Large intestine (tissue), 3 donors: ENCODE measurements around the gene KCTD19. TPM values are rescaled to one million over a fixed set of nuclear protein-coding genes. Genes with fewer than 3 reads are reported as not detected.
A peak's percentile ranks its signal among the peaks of the same experiment; 100 is the strongest.

Source experiments
- DNase-seq, 2 donors: peaks; one replicate each; pipeline versions ENCODE4 v3.0.0 to v3.0.0-alpha.2; 2013
- H3K27ac ChIP-seq: one replicate; pipeline ENCODE4 v1.5.1; 2013; ENCODE audit warnings: low read length
- H3K27me3 ChIP-seq: 2 replicates; pipeline ENCODE4 v1.6.1; 2013; ENCODE audit warnings: low read length; ENCODE audit not compliant: control insufficient read depth, insufficient read depth
- H3K36me3 ChIP-seq: 2 replicates; pipeline ENCODE4 v1.6.1; 2013; ENCODE audit warnings: low read length; ENCODE audit not compliant: control insufficient read depth, insufficient read depth
- H3K4me1 ChIP-seq: one replicate; pipeline ENCODE4 v1.6.1; 2013; ENCODE audit warnings: low read length; ENCODE audit not compliant: control insufficient read depth, insufficient read depth
- H3K4me3 ChIP-seq: one replicate; pipeline ENCODE4 v1.5.1; 2013; ENCODE audit warnings: low read length
- H3K9me3 ChIP-seq: one replicate; pipeline ENCODE4 v1.6.1; 2013; ENCODE audit warnings: mild to moderate bottlenecking, low read depth, low read length, moderate library complexity; ENCODE audit not compliant: control insufficient read depth
- WGBS: methylation state at CpG from one replicate; pipeline ENCODE4 v1.1.5; 2013; ENCODE audit warnings: low lambda C conversion rate; ENCODE audit not compliant: insufficient coverage; 5-methylcytosine and 5-hydroxymethylcytosine counted together
- polyA plus RNA-seq: library from polyadenylated mRNA; unstranded; fragments of 120-200 nt; gene quantifications from one replicate; pipeline ENCODE4 v1.2.1, GENCODE V29; 2013

KCTD19 gene
- polyA plus RNA-seq, 1 donor, result 0.40 TPM

DNA sequence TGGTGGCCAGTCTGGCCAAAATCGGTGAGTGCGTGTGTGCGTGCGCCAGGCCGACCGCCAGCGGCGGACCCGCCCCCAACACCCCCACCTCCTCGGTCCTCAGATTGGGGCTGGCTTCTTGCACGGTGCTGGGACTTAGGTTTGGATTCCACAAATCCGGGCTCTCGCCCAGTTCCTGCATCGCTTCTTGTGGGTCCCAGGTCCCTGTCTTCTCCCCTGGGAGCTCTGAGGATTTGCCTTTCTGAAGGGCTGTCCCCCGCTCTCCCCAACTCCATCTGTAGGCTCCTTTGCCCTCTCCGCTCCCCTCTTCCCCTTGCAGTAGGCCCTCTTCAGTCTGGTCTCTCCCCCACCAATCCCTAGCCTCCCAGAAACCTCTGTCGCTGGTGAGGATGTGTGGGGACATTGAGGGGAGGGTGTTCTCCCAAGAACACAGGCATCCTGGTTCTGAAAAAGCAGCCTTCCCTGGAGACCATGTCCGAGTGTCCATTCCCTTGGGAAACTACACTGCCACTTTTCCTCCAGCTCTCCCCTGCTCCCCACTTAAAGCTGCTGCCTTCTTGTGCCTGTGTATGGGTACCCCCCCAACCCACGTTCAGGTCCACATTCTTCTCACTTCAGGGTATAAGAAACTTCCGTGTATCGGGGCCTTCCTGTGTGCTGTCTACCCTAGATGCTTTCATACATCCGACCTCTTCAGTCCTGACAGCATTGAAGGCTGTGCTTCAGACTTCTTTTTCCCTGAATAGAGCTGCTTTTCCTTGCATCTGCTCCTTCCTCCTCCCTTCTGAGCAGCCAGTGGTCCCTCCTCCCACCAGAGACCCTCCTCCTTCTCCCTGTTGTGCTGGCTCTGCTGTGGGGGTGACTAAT lies 77.1 kb downstream of the KCTD19 start:
- no peak for DNase-seq
- Histone ChIP-seq H3K36me3 (no peaks in the 10 kb centered on the region), H3K4me1 (peaks cover 23% of the 10 kb centered on the region), H3K4me3 (peak overlapping the region; percentile 31), H3K27ac (no peak overlapping the region), H3K9me3 (no peaks in the 10 kb centered on the region), H3K27me3 (peaks cover 35% of the 10 kb centered on the region)
- 0% methylated on average over 1 of the region's 22 CpGs for WGBS

DNA sequence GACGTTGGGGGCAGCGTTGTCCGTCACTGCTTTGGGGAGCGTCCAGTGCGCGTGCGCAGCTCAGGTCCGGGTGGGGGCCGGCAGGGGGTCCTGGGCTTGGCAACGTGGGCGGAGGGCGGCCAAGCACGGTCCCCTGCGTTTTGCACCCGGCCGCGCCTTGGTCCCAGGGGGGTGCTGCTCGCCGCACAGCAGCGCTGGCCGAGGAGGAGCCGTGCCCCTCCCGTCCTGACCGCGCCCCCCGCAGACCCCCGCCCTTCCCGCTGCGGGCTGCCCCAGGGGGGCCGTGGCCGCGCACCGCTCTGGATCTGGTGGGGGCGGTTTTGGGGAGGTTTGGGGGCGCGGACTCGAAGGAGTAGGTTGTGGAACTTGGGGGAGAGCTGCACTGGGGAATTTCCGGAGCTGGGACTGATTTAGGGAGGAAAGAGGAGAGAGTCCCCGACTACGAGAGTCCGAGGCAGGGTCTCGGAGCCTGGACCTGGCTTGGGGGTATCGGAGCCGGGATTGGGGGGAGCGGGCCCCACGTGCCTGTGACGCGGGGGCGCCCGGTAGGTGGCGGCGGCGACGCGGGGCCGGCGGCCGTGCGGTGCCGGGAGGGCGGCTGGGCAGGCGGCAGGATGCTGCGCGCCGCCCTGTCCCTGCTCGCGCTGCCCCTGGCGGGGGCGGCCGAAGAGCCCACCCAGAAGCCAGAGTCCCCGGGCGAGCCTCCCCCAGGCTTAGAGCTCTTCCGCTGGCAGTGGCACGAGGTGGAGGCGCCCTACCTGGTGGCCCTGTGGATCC lies 78.0 kb downstream of the KCTD19 start, which contains the start of gene SLC9A5:
SLC9A5 (plus strand) TSS at position 579 of the 777 bp plus-strand sequence; CDS start at position 615, 36 bp downstream.
- WGBS, result no CpG with 5 or more reads among the region's 75 CpGs
- peaks cover 35% of the 10 kb centered on the region for H3K27me3 ChIP-seq

DNA sequence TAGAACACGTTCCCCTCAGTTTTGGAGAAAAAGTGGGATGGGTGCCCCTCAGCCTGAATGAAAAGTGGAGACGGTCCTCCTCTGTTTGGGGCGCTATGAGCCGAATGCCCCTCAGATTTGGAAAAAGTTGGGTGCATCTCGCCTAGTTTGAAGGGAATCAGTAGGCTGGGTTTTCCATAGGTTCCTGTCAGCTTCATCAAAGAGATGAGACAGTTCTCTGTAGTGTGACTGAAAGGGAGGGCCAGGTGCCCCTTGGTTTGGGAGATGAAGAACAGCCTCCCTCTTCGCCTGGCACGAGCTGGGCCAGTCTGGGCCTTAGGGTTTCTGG lies 78.5 kb downstream of the KCTD19 start:
- no CpG with 5 or more reads among the region's 7 CpGs for whole genome bisulfite sequencing
- H3K27ac ChIP-seq, result no peak overlapping the region
- H3K27me3 ChIP-seq, result peaks cover 35% of the 10 kb centered on the region
- no peaks in the 10 kb centered on the region for H3K9me3 ChIP-seq
- peak overlapping the region; percentile 81 for H3K4me3 ChIP-seq
- no peaks in the 10 kb centered on the region for H3K36me3 ChIP-seq
- H3K4me1 ChIP-seq, result peaks cover 23% of the 10 kb centered on the region
- DNase-seq, result no peak

More for the DNA sequence above, 78.0 kb downstream of the KCTD19 start, which contains the start of gene SLC9A5:
- Histone ChIP-seq H3K36me3 (no peaks in the 10 kb centered on the region), H3K4me3 (peak within 1 kb of the TSS; percentile 81), H3K27ac (no peak within 1 kb of the TSS), H3K4me1 (peaks cover 23% of the 10 kb centered on the region), H3K9me3 (no peaks in the 10 kb centered on the region)
- DNase-seq, result peak in 1 of 2 donors; percentile 47

DNA sequence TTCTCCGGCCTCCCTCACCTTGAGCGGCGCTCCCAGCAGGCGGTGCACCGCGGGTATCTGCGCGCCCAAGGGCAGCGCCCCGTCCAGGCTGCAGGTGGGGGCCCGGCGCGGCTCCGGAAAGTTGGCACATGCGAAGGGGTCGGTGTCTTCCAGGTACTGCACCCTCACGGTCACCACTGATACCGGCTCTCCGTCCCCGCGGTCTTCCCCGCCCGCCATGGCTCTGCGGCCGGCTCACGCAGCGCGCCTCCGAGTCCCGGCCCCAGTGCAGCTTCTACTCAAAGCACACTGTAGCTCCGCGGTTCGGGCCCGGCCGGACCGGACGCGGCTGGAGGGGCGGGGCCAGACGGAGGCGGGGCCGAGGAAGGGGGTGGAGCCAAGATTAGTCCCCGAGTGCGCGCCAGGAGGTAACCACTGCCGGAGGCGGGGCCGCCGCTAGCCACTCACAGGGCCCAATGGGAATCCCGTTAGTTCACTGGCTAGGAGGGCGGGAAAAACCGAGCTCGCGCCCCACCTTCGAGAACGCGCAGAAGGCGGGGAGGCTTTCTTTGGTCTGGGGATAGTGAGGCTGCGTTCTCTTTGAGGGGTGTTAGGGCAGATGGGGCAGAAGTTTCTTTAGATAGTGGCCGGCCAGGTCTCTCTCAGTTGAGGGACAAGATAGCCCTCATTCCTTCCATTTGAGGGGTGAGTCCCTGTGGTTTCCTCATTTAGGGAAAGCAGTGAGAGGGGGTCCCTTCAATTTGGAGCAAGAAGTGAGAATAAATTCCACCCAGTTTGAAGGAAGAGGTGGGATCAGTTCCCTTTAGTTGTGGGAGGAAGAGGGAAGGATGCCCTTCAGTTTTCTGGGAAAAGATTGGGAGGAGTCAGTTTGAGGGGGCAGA lies 79.1 kb downstream of the KCTD19 start, which contains the start of gene FHOD1:
FHOD1 (minus strand) TSS at position 290 of the 881 bp plus-strand sequence; CDS start at position 219, 71 bp downstream.
- Histone ChIP-seq H3K27ac (peak within 1 kb of the TSS; percentile 79), H3K27me3 (peaks cover 35% of the 10 kb centered on the region), H3K4me1 (peaks cover 23% of the 10 kb centered on the region), H3K4me3 (peak within 1 kb of the TSS; percentile 81), H3K9me3 (no peaks in the 10 kb centered on the region), H3K36me3 (no peaks in the 10 kb centered on the region)
- peak; percentile 90 to 93 for DNase-seq
- WGBS, result no CpG with 5 or more reads among the region's 60 CpGs

DNA sequence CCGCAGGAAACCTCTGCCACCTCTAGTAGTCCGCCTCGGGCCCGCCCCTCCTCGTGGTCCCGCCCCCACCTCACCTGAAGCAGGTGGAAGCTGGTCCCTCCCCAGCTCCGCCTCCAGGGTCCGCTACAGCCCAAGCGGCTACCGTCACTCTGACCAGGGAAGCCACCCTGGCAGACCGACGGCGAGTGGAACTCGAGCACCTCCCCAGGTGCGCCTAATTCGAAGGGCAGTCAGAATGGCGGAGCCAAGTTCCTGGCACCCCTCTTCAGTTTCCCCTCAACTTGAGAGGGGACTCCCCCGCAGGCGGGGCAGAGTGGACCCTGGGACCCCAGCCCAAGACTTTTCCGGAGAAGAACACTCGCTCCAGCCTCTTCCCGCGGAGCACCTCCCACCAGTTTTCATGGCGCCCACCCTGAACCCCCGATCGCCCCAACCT lies 79.8 kb downstream of the KCTD19 start:
- Histone ChIP-seq H3K4me3 (peak overlapping the region; percentile 81), H3K4me1 (peaks cover 29% of the 10 kb centered on the region), H3K36me3 (no peaks in the 10 kb centered on the region), H3K9me3 (no peaks in the 10 kb centered on the region), H3K27ac (peak overlapping the region; percentile 79), H3K27me3 (peaks cover 34% of the 10 kb centered on the region)
- no CpG with 5 or more reads among the region's 26 CpGs for WGBS
- DNase-seq, result peak in 1 of 2 donors; percentile 61

DNA sequence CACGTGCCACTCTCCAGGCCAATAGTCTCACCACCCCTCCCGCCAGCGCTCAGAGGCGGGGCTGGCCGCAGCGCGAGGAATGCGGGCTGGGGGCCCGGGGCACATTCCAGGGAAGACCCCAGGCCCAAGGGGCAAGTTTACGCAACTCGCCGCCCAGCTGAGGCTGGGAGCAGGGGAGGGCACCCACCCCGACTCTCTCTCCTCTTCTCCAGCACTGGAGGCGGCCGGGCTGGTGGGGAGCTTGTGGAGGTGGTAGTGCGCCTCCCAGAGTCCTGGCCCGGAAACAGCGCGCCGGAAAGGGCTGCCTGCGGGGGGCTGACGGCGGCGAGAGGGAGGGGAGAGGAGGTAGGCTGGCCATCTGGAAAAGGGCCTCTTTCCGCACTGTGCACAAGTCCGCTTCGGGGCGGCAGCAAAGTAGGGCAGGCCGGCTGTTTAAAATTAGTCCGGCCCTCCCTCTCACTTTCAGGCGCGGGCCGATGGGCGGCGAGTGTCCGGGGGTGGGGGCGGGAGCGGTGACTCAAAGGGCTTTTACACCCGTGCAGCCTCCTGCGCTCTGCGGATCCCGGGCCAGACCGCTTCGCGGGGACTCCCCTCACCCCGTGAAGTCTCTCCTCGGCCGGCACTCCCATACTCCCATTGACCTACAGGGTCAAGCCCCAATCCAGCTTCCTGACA lies 80.3 kb downstream of the KCTD19 start:
- H3K4me1 ChIP-seq, result peaks cover 34% of the 10 kb centered on the region
- no CpG with 5 or more reads among the region's 48 CpGs for WGBS
- DNase-seq, result peak; percentile 51 to 79

DNA sequence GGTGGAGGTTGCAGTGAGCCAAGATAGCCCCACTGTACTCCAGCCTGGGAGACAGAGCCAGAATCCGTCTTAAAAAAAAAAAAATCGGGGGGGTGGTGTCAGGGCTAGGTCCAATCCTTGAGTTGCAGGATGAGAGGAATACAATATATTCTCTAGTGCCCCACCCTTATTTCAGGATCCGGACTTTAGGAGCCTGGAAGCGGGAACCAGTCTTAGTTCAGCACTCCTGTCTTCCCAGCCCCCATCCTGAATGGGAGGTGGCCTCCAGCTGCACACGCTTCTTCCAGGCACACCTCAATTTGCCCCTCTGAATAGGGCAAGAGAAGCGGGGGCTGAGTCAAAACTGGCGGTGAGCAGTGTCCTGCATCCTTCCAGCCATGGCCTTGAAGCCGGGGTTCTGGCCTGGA lies 80.9 kb downstream of the KCTD19 start:
- Histone ChIP-seq H3K4me3 (peak overlapping the region; percentile 81), H3K27ac (no peak overlapping the region), H3K9me3 (no peaks in the 10 kb centered on the region), H3K36me3 (no peaks in the 10 kb centered on the region), H3K4me1 (peaks cover 40% of the 10 kb centered on the region), H3K27me3 (peaks cover 28% of the 10 kb centered on the region)
- no CpG with 5 or more reads among the region's 8 CpGs for WGBS
- DNase-seq, result no peak

More for the DNA sequence above, 80.3 kb downstream of the KCTD19 start:
- Histone ChIP-seq H3K27me3 (peaks cover 32% of the 10 kb centered on the region), H3K36me3 (no peaks in the 10 kb centered on the region), H3K4me3 (peak overlapping the region; percentile 81), H3K9me3 (no peaks in the 10 kb centered on the region), H3K27ac (peak overlapping the region; percentile 79)

DNA sequence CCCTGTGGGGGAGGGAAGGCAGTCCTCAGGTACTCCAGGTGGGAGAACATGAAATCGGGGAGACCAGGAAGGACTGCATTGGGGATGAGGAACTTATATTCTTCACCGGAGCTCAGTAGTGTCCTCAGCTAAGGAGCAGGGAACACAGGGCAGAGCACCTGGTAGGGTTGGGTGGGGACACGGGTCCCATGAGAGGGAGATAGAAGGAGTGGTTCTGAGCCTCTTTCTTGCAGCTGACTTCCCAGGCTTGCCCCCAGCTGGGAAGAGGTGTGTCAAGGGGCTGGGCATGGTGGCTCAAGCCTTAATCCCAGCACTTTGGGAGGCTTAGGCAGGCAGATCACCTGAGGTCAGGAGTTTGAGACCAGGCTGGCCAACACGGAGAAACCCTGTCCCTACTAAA lies 81.4 kb downstream of the KCTD19 start:
- DNase-seq, result no peak
- peaks cover 43% of the 10 kb centered on the region for H3K4me1 ChIP-seq
- WGBS, result no CpG with 5 or more reads among the region's 4 CpGs
- no peak overlapping the region for H3K27ac ChIP-seq
- H3K27me3 ChIP-seq, result peaks cover 23% of the 10 kb centered on the region
- H3K36me3 ChIP-seq, result no peaks in the 10 kb centered on the region
- no peak overlapping the region for H3K4me3 ChIP-seq
- no peaks in the 10 kb centered on the region for H3K9me3 ChIP-seq

DNA sequence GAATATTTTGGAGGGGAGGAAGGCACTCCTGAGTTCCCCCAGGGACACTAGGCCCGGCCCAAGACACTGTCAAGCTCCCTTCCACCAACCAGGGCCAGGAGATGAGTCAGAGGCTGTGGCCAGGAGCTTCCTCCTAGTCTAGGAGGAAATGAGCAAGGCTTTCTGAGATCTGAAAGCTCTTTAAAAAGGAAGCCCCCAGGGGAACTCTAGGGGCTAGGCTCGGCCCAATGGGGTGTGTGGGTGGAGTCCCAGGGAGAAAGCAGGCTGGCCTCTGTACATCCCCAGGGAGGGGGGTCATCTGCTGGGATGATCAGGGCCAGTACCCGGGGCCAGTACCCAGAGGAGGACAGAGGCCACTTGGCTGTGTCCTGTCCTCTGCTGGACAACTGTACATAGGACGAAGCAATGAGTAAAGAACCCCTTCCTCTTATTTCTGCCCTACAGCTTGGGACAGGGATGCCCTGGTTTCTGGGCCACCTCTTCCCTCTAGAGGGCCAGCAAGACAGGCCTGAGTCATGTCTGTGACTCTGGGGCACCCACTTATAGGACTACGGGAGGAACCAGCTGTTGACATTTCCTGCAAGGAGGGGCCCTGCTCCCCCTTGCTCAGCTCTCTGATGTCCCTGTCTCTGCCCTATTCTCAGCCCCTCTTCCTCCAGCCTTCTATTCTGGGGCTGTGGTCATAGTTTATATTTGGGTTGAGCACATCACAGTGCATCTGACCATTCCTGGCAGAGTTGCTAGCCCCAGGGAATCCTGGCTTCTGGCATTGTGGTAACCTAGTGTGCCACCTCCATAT lies 82.0 kb downstream of the KCTD19 start:
- H3K9me3 ChIP-seq, result no peaks in the 10 kb centered on the region
- WGBS, result no CpG with 5 or more reads among the region's 5 CpGs
- no peak overlapping the region for H3K4me3 ChIP-seq

More for the DNA sequence above, 82.0 kb downstream of the KCTD19 start:
- H3K27me3 ChIP-seq, result peaks cover 17% of the 10 kb centered on the region
- H3K36me3 ChIP-seq, result peaks cover 2% of the 10 kb centered on the region
- no peak for DNase-seq
- H3K4me1 ChIP-seq, result peaks cover 43% of the 10 kb centered on the region
- no peak overlapping the region for H3K27ac ChIP-seq
